NCI-H2227 (cell line): ENCODE data around the gene DUSP5.
"Not testable (repeated sequence)": the region's sequence is repeated elsewhere in the genome, so short reads cannot be mapped to it uniquely, and the experiment has no call there.

Experiments used
- DNase-seq: peaks from one replicate; lab custom pipeline; 2025; ENCODE audit not compliant: unreplicated experiment; lab: John Stamatoyannopoulos, UW

The DUSP5 gene

GRCh38 chr10:110514848-110515247 lies 17.1 kb downstream of the DUSP5 start:
- no peak for DNase-seq

GRCh38 chr10:110516815-110517492 lies 19.2 kb downstream of the DUSP5 start:
- DNase-seq, result no peak

- DNase-seq, result no peak
Observed at GRCh38 chr10:110522365-110522988, 24.8 kb downstream of the DUSP5 start.

GRCh38 chr10:110523736-110524135 lies 26.0 kb downstream of the DUSP5 start:
- DNase-seq, result no peak

GRCh38 chr10:110524179-110524858 lies 26.6 kb downstream of the DUSP5 start:
- DNase-seq, result no peak

- DNase-seq, result no peak
Observed at GRCh38 chr10:110524859-110525232, 27.1 kb downstream of the DUSP5 start.

- no peak for DNase-seq
Observed at GRCh38 chr10:110525349-110526260, 27.9 kb downstream of the DUSP5 start.

- no peak for DNase-seq
Observed at GRCh38 chr10:110527731-110528171, 30.0 kb downstream of the DUSP5 start.

GRCh38 chr10:110528224-110528996 lies 30.7 kb downstream of the DUSP5 start:
- no peak for DNase-seq

- not testable (repeated sequence) for DNase-seq
Observed at GRCh38 chr10:110528997-110529524, 31.4 kb downstream of the DUSP5 start.

- DNase-seq, result no peak
Observed at GRCh38 chr10:110529596-110530011, 31.9 kb downstream of the DUSP5 start.

GRCh38 chr10:110530131-110530831 lies 32.6 kb downstream of the DUSP5 start:
- peak; percentile 61 for DNase-seq

- no peak for DNase-seq
Observed at GRCh38 chr10:110531687-110532086, 34.0 kb downstream of the DUSP5 start.

GRCh38 chr10:110532628-110533027 lies 34.9 kb downstream of the DUSP5 start:
- not testable (repeated sequence) for DNase-seq

- DNase-seq, result no peak
Observed at GRCh38 chr10:110533149-110533548, 35.4 kb downstream of the DUSP5 start.

GRCh38 chr10:110534571-110534970 lies 36.9 kb downstream of the DUSP5 start:
- no peak for DNase-seq

- no peak for DNase-seq
Observed at GRCh38 chr10:110535958-110536891, 38.5 kb downstream of the DUSP5 start.

GRCh38 chr10:110539091-110539490 lies 41.4 kb downstream of the DUSP5 start:
- no peak for DNase-seq
